Body of pancreas (tissue), 4 donors: Measurements from ENCODE around the gene MAGIX. TPM values are rescaled to one million over a fixed set of nuclear protein-coding genes. Genes with fewer than 3 reads are reported as not detected.
"Not testable (repeated sequence)": the region's sequence is repeated elsewhere in the genome, so short reads cannot be mapped to it uniquely, and the experiment has no call there.

Source experiments
- ATAC-seq: fragments of 150-250 bp; one replicate; pipeline ENCODE4 v1.9.1; 2016
- DNase-seq, 4 donors: peaks; one replicate each; pipeline ENCODE4 v3.0.0-alpha.2; 2019
- H3K27ac ChIP-seq, 4 donors: fragments of 200-600 bp; sonication (generic); 1 replicate in 3 of 4; 2 replicates in 1 of 4; pipeline versions ENCODE4 v1.5.1 to v1.6.1; 2016 to 2019; ENCODE audit warnings: mild to moderate bottlenecking in 1 of 4, mixed read lengths in 1 of 4, moderate library complexity in 1 of 4
- H3K27me3 ChIP-seq, 2 donors: fragments of 200-600 bp; sonication (generic); one replicate each; pipeline ENCODE4 v1.6.0; 2016; ENCODE audit warnings: mild to moderate bottlenecking in 1 of 2
- H3K36me3 ChIP-seq, 2 donors: fragments of 200-600 bp; sonication (generic); replicated peaks in 1 of 2; 2 replicates each; pipeline ENCODE4 v1.5.1; 2016; ENCODE audit warnings: low read depth in 2 of 2; ENCODE audit not compliant: insufficient read depth in 1 of 2
- H3K4me1 ChIP-seq: fragments of 200-600 bp; sonication (generic); one replicate; pipeline ENCODE4 v1.6.0; 2016
- H3K4me3 ChIP-seq, 2 donors: fragments of 200-600 bp; sonication (generic); 1 replicate in 1 of 2; 2 replicates in 1 of 2; pipeline ENCODE4 v1.5.1; 2016 to 2019
- H3K9me3 ChIP-seq, 3 donors: fragments of 200-600 bp; sonication (generic); 1 replicate in 2 of 3; 2 replicates in 1 of 3; pipeline ENCODE4 v1.5.1; 2016
- POLR2A ChIP-seq, 3 donors: fragments of 450-650 bp; IDR thresholded peaks; one replicate each; pipeline ENCODE4 v1.6.1; 2016; ENCODE audit warnings: antibody characterized with exemption in 3 of 3, mild to moderate bottlenecking in 2 of 3
- WGBS, 2 donors: methylation state at CpG; one replicate each; pipeline ENCODE4 v1.1.5; 2017; 5-methylcytosine and 5-hydroxymethylcytosine counted together
- intact Hi-C: fragments of 100-400 bp; cut with DNase I; formaldehyde crosslinking; loops from one replicate; pipeline ENCODE4 v1.15.1; 2023
- total RNA-seq, 2 donors: library from RNA; depleted of rRNA; stranded (reverse); fragments of >200 nt; gene quantifications; one replicate each; pipeline ENCODE4 v1.1.0, GENCODE V29; 2016
- TF ChIP-seq, protein P1 (sequence below), 7 experiments: fragments of 450-650 bp in 4 of 7; fragments of 200-600 bp in 3 of 7; sonication (generic) in 3 of 7; IDR thresholded peaks; one replicate each; pipeline ENCODE4 v1.5.1; 2016 to 2019; ENCODE audit warnings: antibody characterized with exemption in 7 of 7

The MAGIX gene
- total RNA-seq, 2 donors from 2014 or later = 13.2 to 40.9 TPM

DNA sequence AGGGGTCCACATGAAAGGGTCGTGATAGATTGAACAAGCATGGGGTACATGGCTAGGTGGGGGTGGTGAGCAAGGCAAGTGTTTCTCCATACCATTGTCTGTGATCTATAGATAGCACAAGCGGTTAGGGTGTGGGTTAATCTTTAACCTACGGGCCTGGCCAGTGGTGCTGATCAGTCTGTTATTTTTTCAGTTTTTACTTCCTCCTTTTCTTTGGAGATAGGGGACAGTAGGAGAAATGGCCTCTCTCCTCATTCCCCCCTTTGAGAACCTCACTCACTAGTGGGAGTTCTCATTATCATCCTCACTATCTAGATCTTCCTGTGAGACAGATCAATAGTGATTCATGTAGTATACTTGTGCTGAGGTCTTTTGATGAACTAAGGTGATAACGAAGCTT, 22.8 kb upstream of the MAGIX start:
- H3K9me3 ChIP-seq = peaks cover 0 to 8% (median 0%) of the 10 kb centered on the region in 3 donors
- intact Hi-C loops = no loop called here
- H3K36me3 ChIP-seq = no peaks in the 10 kb centered on the region
- H3K27me3 ChIP-seq = no peaks in the 10 kb centered on the region
- no peaks in the 10 kb centered on the region for H3K4me1 ChIP-seq
- DNase-seq = no peak
- WGBS, 2 donors = 65 to 76% methylated on average over 4 of the region's 4 CpGs
- TF ChIP-seq, protein P1, sequence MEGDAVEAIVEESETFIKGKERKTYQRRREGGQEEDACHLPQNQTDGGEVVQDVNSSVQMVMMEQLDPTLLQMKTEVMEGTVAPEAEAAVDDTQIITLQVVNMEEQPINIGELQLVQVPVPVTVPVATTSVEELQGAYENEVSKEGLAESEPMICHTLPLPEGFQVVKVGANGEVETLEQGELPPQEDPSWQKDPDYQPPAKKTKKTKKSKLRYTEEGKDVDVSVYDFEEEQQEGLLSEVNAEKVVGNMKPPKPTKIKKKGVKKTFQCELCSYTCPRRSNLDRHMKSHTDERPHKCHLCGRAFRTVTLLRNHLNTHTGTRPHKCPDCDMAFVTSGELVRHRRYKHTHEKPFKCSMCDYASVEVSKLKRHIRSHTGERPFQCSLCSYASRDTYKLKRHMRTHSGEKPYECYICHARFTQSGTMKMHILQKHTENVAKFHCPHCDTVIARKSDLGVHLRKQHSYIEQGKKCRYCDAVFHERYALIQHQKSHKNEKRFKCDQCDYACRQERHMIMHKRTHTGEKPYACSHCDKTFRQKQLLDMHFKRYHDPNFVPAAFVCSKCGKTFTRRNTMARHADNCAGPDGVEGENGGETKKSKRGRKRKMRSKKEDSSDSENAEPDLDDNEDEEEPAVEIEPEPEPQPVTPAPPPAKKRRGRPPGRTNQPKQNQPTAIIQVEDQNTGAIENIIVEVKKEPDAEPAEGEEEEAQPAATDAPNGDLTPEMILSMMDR (IDR thresholded peaks at IDR 0.05) = no peak
- TF ChIP-seq POLR2A (IDR thresholded peaks at IDR 0.05) = no peak
- no peak for ATAC-seq
- no peak overlapping the region for H3K4me3 ChIP-seq
- no peak overlapping the region for H3K27ac ChIP-seq

DNA sequence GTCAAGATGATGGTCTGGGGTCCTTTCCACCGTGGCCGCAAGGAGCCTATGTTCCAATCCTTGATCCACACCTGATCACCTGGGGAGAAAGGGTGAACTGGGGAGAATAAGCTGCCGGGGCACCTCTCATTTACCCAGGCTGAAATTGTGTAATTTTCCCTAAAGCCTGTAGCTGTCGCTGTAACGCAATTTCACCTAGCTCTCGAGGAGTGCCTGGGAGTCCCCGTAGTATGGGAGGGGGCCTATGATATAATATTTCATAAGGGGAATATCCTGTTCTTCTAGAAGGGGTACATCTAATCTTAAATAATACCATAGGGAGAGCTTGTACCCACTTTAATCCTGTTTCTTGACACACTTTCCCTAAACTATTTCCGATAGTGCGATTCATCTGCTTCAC, 20.3 kb upstream of the MAGIX start:
- H3K4me3 ChIP-seq, ATAC-seq, H3K27me3 ChIP-seq, H3K9me3 ChIP-seq, H3K36me3 ChIP-seq, DNase-seq, H3K27ac ChIP-seq, H3K4me1 ChIP-seq, intact Hi-C loops: not testable (repeated sequence)
- TF ChIP-seq, protein P1 (IDR thresholded peaks at IDR 0.05) = peak in 6 of 7 experiments; percentile 22 to 44 (median 40)
- 36 to 37% methylated on average over 8 to 9 of the region's 9 CpGs for WGBS, 2 donors

DNA sequence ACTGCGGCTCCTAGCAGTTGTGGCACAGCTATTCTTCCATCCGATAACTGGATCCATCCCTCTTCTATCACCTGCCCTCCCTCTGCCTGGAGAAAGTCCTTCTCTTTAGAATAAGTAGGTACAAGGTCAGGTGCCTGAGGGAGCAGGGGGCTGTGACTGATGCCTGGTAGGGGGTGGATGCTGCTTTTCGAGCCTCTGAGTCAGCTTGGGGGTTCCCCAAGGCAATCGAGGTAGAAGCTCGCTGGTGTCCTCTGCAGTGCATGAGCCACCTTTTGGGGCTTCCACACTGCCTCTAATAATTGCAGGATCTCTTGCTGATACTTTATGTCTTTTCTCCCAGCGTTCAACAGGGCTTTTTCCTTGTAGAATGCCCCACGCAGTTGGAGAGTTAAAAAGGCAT, 19.4 kb upstream of the MAGIX start:
- H3K4me1 ChIP-seq, intact Hi-C loops, DNase-seq, H3K36me3 ChIP-seq, H3K27me3 ChIP-seq, H3K9me3 ChIP-seq, H3K27ac ChIP-seq, H3K4me3 ChIP-seq, ATAC-seq: not testable (repeated sequence)
- 69 to 86% methylated on average over 4 to 5 of the region's 7 CpGs for WGBS, 2 donors

DNA sequence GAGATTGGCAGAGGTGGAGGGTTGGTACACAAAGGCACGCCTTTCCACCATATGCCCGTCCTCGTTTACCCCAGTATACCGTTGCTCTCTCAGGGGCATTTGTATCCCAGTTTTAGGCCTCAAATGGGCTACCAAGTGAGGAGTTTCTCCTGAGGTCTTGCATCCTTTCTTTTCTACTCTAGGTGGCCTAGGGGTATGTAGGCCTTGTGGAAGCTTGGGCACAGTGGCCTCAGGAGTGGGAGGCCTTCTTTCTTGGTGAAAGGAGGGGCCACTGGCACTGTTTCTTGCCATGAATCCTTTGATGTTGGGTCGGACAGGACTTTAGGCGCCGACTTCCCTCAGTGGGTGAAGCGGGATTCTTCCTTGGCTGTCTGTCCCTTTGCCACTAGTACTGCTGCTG, 15.3 kb upstream of the MAGIX start:
- DNase-seq (no peak), ATAC-seq (no peak)
- Histone ChIP-seq H3K27me3 (no peaks in the 10 kb centered on the region), H3K36me3 (no peaks in the 10 kb centered on the region), H3K9me3 (no peaks in the 10 kb centered on the region), H3K4me1 (peaks cover 18% of the 10 kb centered on the region), H3K27ac (no peak overlapping the region), H3K4me3 (no peak overlapping the region)
- no peak for TF ChIP-seq POLR2A (IDR thresholded peaks at IDR 0.05)
- TF ChIP-seq, protein P1 (IDR thresholded peaks at IDR 0.05) = no peak
- intact Hi-C loops = no loop called here
- WGBS, 2 donors = 92 to 96% methylated on average over 5 to 7 of the region's 8 CpGs

DNA sequence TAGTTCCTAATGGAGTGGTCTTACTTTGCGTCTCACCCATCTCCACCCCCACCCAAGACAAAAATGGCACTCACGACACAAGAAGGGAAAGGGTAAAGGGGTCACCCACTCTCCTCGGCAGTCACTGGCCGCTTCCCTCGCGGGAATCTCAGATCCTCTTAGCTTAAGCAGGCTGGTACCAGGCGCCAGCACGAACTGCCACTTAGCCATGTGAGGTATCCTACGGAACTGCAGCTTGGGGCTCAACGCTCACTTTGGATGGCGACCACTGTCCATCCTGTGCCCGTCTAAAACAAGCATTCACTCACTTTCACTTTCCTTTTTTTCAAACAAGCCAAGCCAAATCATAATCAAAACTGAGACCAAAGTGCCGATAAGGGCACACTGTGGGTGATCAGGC, 14.6 kb upstream of the MAGIX start:
- Histone ChIP-seq H3K9me3 (no peaks in the 10 kb centered on the region), H3K27ac (peak overlapping the region in 1 of 4 donors; percentile 74), H3K27me3 (no peaks in the 10 kb centered on the region), H3K4me3 (no peak overlapping the region), H3K36me3 (no peaks in the 10 kb centered on the region), H3K4me1 (peaks cover 18% of the 10 kb centered on the region)
- ATAC-seq = no peak
- no peak for DNase-seq
- intact Hi-C loops = no loop called here
- TF ChIP-seq POLR2A (IDR thresholded peaks at IDR 0.05) = no peak
- TF ChIP-seq, protein P1 (IDR thresholded peaks at IDR 0.05) = no peak
- 94 to 98% methylated on average over 7 to 12 of the region's 13 CpGs for WGBS, 2 donors

DNA sequence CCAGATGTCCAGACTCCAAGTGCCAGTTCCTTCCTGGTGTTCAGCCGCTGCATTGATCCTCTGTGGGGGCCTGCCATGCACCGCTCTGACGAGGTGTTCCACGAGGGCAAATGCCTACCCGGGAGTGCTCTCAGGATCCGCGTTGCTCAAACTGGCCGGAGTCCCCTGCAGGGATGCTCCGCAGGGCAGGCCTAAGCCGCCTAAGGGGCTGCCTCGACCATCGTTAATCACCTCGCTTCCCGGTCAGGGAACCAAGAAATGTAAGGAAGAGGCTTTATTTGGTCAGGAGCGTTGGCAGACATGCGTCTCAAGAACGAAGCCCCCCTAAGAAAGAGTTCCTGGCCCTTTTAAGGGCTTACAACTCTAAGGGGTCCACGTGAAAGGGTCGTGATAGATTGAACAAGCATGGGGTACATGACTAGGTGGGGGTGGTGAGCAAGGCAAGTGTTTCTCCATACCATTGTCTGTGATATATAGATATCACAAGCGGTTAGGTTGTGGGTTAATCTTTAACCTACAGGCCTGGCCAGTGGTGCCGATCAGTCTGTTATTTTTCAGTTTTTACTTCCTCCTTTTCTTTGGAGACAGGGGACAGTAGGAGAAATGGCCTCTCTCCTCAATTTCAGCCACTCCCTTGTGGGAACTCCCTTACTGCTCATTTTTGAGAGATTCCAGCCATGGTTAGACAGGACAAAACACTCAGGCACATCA, 14.0 kb upstream of the MAGIX start:
- 51 to 69% methylated on average over 7 to 20 of the region's 21 CpGs for WGBS, 2 donors

DNA sequence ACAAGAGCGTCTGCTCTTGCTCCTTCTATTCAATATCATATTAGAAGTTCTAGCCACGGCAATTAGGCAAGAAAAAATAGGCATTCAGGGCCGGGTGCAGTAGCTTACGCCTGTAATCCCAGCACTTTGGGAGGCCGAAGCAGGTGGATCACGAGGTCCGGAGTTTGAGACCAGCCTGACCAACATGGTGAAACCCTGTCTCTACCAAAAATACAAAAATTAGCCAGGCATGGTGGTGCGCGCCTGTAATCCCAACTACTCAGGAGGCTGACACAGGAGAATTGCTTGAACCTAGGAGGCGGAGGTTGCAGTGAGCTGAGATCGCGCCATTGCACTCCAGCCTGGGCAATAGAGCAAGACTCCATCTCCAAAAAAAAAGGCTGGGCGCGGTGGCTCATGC, 13.3 kb upstream of the MAGIX start:
- ATAC-seq = not testable (repeated sequence)

More for the DNA sequence above, 14.0 kb upstream of the MAGIX start:
- H3K27me3 ChIP-seq, intact Hi-C loops, H3K36me3 ChIP-seq, H3K4me3 ChIP-seq, H3K9me3 ChIP-seq: not testable (repeated sequence)
- DNase-seq (peak; percentile 37 to 57 (median 47)), ATAC-seq (peak; percentile 52)
- peaks cover 18% of the 10 kb centered on the region for H3K4me1 ChIP-seq
- peak overlapping the region in 3 of 4 donors; percentile 72 to 79 (median 74) for H3K27ac ChIP-seq

More for the DNA sequence above, 13.3 kb upstream of the MAGIX start:
- WGBS, 2 donors = 88 to 97% methylated on average over 9 to 14 of the region's 14 CpGs
- Histone ChIP-seq H3K27ac (peak overlapping the region in 3 of 4 donors; percentile 72 to 79 (median 74)), H3K4me1 (peaks cover 18% of the 10 kb centered on the region)
- H3K4me3 ChIP-seq, DNase-seq, intact Hi-C loops, H3K27me3 ChIP-seq, H3K36me3 ChIP-seq, H3K9me3 ChIP-seq: not testable (repeated sequence)
